Progenitor cell of endocrine pancreas (in vitro differentiated cells): ENCODE data around the gene PRKAR1B. TPM values are rescaled to one million over a fixed set of nuclear protein-coding genes. Genes with fewer than 3 reads are reported as not detected.
A peak's percentile ranks its signal among the peaks of the same experiment; 100 is the strongest.

Experiments
- DNase-seq: peaks from one replicate; pipeline ENCODE4 v3.0.0; 2021; ENCODE audit warnings: low spot score; ENCODE audit not compliant: unreplicated experiment
- H3K27ac Mint-ChIP-seq: 2 replicates; pipeline ENCODE4 v1.8.0; 2021; ENCODE audit warnings: mild to moderate bottlenecking, moderate library complexity, mixed read lengths
- H3K27me3 Mint-ChIP-seq: 2 replicates; pipeline ENCODE4 v1.8.0; 2021; ENCODE audit warnings: mixed read lengths
- H3K36me3 Mint-ChIP-seq: 2 replicates; pipeline ENCODE4 v1.8.0; 2022; ENCODE audit warnings: mixed read lengths; ENCODE audit not compliant: insufficient read depth
- H3K4me1 Mint-ChIP-seq: 2 replicates; pipeline ENCODE4 v1.8.0; 2021; ENCODE audit warnings: low read depth, mixed read lengths
- H3K4me3 Mint-ChIP-seq: 2 replicates; pipeline ENCODE4 v1.8.0; 2021; ENCODE audit warnings: low read depth, mild to moderate bottlenecking, moderate library complexity, mixed read lengths
- H3K9me3 Mint-ChIP-seq: 2 replicates; pipeline ENCODE4 v1.8.0; 2021; ENCODE audit warnings: low read depth, mixed read lengths
- total RNA-seq: library from RNA; stranded (reverse); gene quantifications from 2 replicates; pipeline ENCODE4 v1.2.1, GENCODE V29; 2021
- TF ChIP-seq, protein P1 (sequence below): fragments of 200-600 bp; sonication (generic); IDR thresholded peaks from one replicate; pipeline ENCODE4 v1.5.0; 2021; ENCODE audit warnings: antibody characterized with exemption, mild to moderate bottlenecking; ENCODE audit not compliant: unreplicated experiment

The PRKAR1B gene
- total RNA-seq, 1 donor from 2014 or later = 54.2 TPM

DNA sequence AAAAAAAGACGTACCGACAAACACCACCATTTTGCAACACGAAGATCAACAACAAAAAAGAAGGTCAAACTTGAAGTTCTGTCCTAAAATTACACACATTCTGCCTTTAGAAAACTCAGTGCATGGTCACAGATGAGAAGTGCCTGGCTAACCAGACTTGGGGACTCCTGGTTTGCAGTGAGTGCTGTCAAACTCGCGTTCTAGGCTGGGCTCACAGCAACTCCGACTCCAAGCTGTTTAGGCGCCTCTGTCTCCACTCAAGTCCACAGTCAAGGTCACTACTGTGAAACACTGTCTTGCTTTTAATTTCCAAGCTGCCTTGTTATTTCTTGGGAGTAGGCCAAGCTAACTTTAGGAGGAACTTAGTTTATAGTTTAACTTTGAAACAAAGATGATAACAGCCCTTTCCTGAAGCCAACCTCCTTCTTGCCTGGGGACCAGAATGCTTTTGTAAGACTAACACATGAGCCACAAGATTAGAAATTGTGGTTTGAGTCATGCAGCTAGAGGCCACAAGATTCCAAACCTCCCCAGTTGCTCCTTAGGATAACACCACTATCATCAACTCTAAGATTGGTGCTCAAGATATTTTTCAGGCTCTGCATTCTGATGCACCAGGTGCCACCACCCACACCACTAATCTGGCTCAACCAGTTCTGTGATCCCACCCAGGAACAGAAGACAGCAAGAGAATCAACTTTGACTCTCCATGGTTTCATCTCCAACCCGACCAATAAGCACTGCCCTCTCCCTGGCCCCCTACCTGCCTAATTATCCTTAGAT lies 1.7 kb downstream of the PRKAR1B start:
- no peak for DNase-seq
- Mint-ChIP-seq H3K9me3 (peaks cover 10% of the 10 kb centered on the region), H3K27ac (no peak overlapping the region), H3K27me3 (no peaks in the 10 kb centered on the region), H3K36me3 (peaks cover 30% of the 10 kb centered on the region), H3K4me1 (peaks cover 13% of the 10 kb centered on the region), H3K4me3 (peak overlapping the region; percentile 69)
- TF ChIP-seq, protein P1, sequence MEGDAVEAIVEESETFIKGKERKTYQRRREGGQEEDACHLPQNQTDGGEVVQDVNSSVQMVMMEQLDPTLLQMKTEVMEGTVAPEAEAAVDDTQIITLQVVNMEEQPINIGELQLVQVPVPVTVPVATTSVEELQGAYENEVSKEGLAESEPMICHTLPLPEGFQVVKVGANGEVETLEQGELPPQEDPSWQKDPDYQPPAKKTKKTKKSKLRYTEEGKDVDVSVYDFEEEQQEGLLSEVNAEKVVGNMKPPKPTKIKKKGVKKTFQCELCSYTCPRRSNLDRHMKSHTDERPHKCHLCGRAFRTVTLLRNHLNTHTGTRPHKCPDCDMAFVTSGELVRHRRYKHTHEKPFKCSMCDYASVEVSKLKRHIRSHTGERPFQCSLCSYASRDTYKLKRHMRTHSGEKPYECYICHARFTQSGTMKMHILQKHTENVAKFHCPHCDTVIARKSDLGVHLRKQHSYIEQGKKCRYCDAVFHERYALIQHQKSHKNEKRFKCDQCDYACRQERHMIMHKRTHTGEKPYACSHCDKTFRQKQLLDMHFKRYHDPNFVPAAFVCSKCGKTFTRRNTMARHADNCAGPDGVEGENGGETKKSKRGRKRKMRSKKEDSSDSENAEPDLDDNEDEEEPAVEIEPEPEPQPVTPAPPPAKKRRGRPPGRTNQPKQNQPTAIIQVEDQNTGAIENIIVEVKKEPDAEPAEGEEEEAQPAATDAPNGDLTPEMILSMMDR = no peak

DNA sequence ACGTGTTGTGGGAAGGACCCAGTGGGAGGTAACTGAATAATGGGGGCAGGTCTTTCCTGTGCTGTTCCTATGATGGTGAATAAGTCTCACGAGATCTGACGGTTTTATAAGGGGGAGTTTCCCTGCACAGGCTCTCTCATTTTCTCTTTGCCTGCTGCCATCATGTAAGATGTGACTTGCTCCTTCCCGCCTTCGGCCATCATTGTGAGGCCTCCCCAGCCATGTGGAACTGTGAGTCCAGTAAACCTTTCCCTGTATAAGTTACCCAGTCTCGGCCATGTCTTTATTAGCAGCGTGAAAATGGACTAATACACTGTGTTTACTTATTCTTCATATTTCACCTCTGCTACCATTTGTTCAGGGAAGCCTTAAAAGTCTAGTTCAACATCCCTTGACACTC lies 2.8 kb downstream of the PRKAR1B start:
- no peak for DNase-seq
- TF ChIP-seq, protein P1 = no peak
- Mint-ChIP-seq H3K4me3 (no peak overlapping the region), H3K4me1 (peaks cover 13% of the 10 kb centered on the region), H3K27ac (peak overlapping the region; percentile 7), H3K9me3 (peaks cover 10% of the 10 kb centered on the region), H3K27me3 (no peaks in the 10 kb centered on the region), H3K36me3 (peaks cover 30% of the 10 kb centered on the region)

DNA sequence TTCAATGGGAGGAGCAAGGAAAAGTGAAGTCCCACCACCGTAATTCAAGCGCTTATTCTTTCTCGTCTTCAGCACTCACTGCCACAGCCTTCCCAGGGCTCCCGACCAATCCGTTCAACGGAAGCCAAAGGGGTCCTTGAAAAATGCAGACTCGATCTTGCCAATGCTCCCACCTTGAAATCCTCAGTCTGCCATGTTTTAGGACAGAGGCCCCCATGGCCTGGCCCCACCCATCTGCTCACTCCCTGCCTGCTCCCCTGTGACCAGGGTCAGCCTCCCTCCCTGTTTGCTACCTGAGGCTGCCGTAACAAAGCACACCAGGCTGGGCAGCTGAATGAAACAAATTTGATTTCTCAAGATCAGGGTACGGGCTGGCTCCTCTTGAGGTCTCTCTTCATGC lies 3.5 kb downstream of the PRKAR1B start:
- no peak for DNase-seq
- peaks cover 10% of the 10 kb centered on the region for H3K9me3 Mint-ChIP-seq
- no peak overlapping the region for H3K4me3 Mint-ChIP-seq
- no peaks in the 10 kb centered on the region for H3K27me3 Mint-ChIP-seq
- H3K4me1 Mint-ChIP-seq = peaks cover 13% of the 10 kb centered on the region
- H3K36me3 Mint-ChIP-seq = peaks cover 30% of the 10 kb centered on the region
- TF ChIP-seq, protein P1 = no peak
- H3K27ac Mint-ChIP-seq = no peak overlapping the region

DNA sequence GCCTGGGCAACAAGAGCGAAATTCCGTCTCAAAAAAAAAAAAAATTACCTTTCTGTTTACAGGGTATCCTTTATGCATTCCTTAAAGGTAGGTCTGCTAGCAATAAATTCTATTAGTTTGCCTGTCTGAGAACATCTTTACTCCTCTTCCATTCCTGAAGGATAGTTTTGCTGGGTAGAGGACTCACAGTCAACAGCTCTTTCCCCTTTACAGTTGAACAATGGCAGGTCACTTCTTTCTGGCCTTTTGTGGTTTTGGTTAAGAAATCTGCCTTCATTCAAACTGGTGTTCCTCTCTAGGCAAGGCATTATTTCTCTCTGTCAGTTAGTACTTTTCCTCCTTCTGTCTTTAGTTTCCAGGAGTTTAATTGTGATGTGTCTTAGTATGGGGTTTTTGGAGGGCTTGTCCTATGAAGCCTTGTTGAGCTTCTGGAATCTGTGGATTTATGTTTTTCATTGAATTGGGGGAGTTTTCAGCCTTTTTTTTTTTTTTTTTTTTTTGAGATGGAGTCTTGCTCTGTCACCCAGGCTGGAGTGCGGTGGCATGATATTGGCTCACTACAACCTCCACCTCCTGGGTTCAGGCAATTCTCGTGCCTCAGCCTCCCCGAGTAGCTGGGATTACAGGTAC lies 5.3 kb downstream of the PRKAR1B start:
- Mint-ChIP-seq H3K27ac (no peak overlapping the region), H3K4me3 (no peak overlapping the region), H3K4me1 (peaks cover 6% of the 10 kb centered on the region), H3K27me3 (no peaks in the 10 kb centered on the region), H3K9me3 (peaks cover 10% of the 10 kb centered on the region), H3K36me3 (peaks cover 32% of the 10 kb centered on the region)
- DNase-seq = no peak
- TF ChIP-seq, protein P1 = no peak

DNA sequence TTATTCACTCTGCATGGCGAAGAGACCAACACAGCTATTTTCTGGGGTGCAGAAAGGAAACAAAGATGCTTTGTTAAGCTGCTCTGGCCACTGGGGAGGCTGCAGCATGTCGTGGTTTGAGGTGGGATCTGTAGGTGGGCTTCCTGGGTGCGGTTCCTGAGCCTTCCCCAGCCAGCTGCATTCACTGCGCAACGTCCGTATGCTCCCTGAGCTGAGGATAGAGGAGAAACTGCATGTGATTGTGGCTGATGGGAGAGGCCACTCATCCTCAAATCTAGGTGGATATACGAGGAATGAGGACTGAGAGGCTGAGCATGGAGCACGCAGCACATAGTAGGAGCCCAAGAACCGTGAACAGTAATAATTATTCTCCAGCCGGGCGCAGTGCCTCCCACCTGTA lies 10.4 kb downstream of the PRKAR1B start:
- Mint-ChIP-seq H3K36me3 (peaks cover 7% of the 10 kb centered on the region), H3K27ac (no peak overlapping the region), H3K27me3 (no peaks in the 10 kb centered on the region), H3K9me3 (peaks cover 7% of the 10 kb centered on the region), H3K4me1 (peaks cover 3% of the 10 kb centered on the region), H3K4me3 (no peak overlapping the region)
- no peak for DNase-seq
- TF ChIP-seq, protein P1 = no peak
